Heart left ventricle (tissue), 16 donors: ENCODE results near the gene CBX6. TPM values are rescaled to one million over a fixed set of nuclear protein-coding genes. Genes with fewer than 3 reads are reported as not detected.

Experiments
- ATAC-seq, 4 donors: fragments of 200-7000 bp; cut with Tn5 transposase; one replicate each; pipeline ENCODE4 v1.9.1; 2020 to 2022; ENCODE audit warnings: moderate library complexity in 4 of 4, mild to moderate bottlenecking in 3 of 4, moderate number of reproducible peaks in 1 of 4
- DNase-seq, 5 donors: peaks; one replicate each; pipeline ENCODE4 v3.0.0-alpha.2; 2020
- H3K27ac ChIP-seq, 12 donors: fragments of 200-600 bp; sonication (generic) in 4 of 12; one replicate each; pipeline versions ENCODE4 v1.5.0 to v1.8.0; 2016 to 2022; ENCODE audit warnings: mild to moderate bottlenecking in 2 of 12
- H3K27me3 ChIP-seq, 9 donors: fragments of 200-600 bp; sonication (generic) in 2 of 9; one replicate each; pipeline versions ENCODE4 v1.5.1 to v1.8.0; 2016 to 2022; ENCODE audit warnings: mild to moderate bottlenecking in 3 of 9
- H3K36me3 ChIP-seq, 9 donors: fragments of 200-600 bp; sonication (generic) in 2 of 9; one replicate each; pipeline versions ENCODE4 v1.5.0 to v1.8.0; 2018 to 2022; ENCODE audit warnings: mild to moderate bottlenecking in 2 of 9
- H3K4me1 ChIP-seq, 12 donors: fragments of 200-600 bp; sonication (generic) in 4 of 12; one replicate each; pipeline versions ENCODE4 v1.5.0 to v1.8.0; 2016 to 2022; ENCODE audit warnings: mild to moderate bottlenecking in 3 of 12
- H3K4me3 ChIP-seq, 12 donors: fragments of 200-600 bp; sonication (generic) in 4 of 12; one replicate each; pipeline versions ENCODE4 v1.5.0 to v1.8.0; 2017 to 2022; ENCODE audit warnings: mild to moderate bottlenecking in 9 of 12, moderate library complexity in 4 of 12
- H3K9me3 ChIP-seq, 12 donors: fragments of 200-600 bp; sonication (generic) in 4 of 12; one replicate each; pipeline versions ENCODE4 v1.5.0 to v1.8.0; 2016 to 2022; ENCODE audit warnings: mild to moderate bottlenecking in 1 of 12
- CTCF ChIP-seq, 12 donors: fragments of 200-600 bp; sonication (generic) in 4 of 12; IDR thresholded peaks; one replicate each; pipeline versions ENCODE4 v1.5.0 to v1.8.0; 2018 to 2022; ENCODE audit warnings: antibody characterized with exemption in 12 of 12, mild to moderate bottlenecking in 5 of 12
- POLR2A ChIP-seq, 2 donors: fragments of 450-650 bp; IDR thresholded peaks; one replicate each; pipeline ENCODE4 v1.6.1; 2017; ENCODE audit warnings: antibody characterized with exemption in 2 of 2, mild to moderate bottlenecking in 2 of 2, moderate library complexity in 2 of 2
- WGBS, 4 donors: extraction: QIAGEN DNeasy Blood & Tissue Kit in 2 of 4; methylation state at CpG; one replicate each; pipeline versions ENCODE4 v1.1.5 to v1.1.7; 2013 to 2018; 5-methylcytosine and 5-hydroxymethylcytosine counted together
- intact Hi-C, 10 donors: fragments of 100-400 bp; cut with DNase I; formaldehyde crosslinking; loops; one replicate each; pipeline versions ENCODE4 v1.11.1 to v1.14.2; 2022
- polyA plus RNA-seq, 2 donors: library from polyadenylated mRNA; stranded (reverse); fragments of 200-250 nt; gene quantifications; one replicate each; pipeline ENCODE4 v1.2.3, GENCODE V29; 2013
- total RNA-seq, 9 donors: library from RNA; depleted of rRNA in 2 of 9; stranded (reverse); fragments of >200 nt in 2 of 9; fragmentation: NEBNext Ultra II Directional in 3 of 9; extraction: Animal tissue kit (Norgen Biotek cat#: 25700) in 3 of 9; gene quantifications; one replicate each; pipeline versions ENCODE4 v1.1.0 to v1.2.4, GENCODE V29; 2016 to 2023
- donor health status: ischemic (EF 13 %, LVEDD 7.1; RV severe dilation, severe dysfunction).
- donor health status: healthy with polysubstance abuse.
- donor health status: DM: no; HTN: yes; CAD: no.
- donor health status: DM: no; HTN: no; CAD: no.
- donor health status: ischemic (EF 25% LVEDD 6.9; RV normal size, moderate dysfunction).
- donor health status: ischemic (EF 25% LVEDD 5.7; RV mildly dilated, moderate dysfunction).
- donor health status: healthy.
- donor health status: DM: yes; HTN: yes; CAD: no.
- donor health status: ischemic (EF 35%, LVEDD 5.7; RV mildly dilated, moderate dysfunction).
- donor health status: nonischemic (EF 11% LVEDD 7.7; RV severe dilation, severe dysfunction).
- donor health status: DM: yes; HTN: yes; CAD: no.
- donor health status: PGD.
- donor health status: ischemic (EF 29% LVEDD 5.4; RV normal size, mild dysfunction).
- donor health status: nonischemic (EF 23%, LVEDD 6.1; RV moderate dilation, normal function).

CBX6 gene
- total and polyA plus RNA-seq, 11 donors, result 21.1 to 59.0 (median 43.7) TPM

DNA sequence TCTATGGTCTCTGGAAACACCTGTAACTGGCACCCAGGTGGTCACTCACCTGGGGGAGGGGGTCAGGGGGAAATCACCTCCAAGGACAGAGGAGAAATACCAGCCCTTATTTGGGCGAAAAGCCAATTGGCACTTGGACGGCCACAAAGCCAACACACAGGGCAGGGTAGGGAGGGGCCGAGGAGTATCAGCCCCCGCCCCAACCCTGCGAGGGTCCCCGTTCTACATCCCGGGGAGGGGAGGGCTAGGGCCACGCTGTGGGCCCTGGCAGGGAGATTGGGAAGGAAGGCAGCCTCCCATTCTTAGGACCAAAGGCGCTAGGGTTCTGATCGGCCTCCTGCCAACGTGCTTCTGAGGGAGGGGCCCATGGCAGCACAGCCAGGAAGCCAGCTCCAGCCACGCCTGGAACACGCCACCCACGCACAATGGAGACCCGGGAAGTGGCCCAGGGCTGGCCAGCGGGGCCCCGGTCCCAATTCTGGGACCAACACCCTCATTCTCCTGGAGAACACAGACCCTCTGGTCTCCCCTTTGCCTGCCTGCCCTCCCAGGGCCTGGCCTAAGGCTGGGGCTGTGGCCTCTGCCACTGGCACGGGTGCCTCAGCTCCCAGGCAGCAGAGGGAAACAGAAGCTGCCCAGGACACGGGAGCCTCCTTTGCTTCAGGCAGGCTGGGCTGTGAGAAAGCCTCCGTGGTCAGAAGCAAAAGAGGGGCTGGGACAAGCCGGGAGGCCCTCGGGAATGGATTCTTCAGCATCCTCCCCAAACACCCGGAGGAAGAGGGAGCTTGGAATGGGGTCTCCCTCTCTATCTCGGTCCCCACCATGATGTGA is 7.4 kb downstream of the CBX6 start:
- no peaks in the 10 kb centered on the region for H3K9me3 ChIP-seq
- TF ChIP-seq POLR2A (IDR thresholded peaks at IDR 0.05) (no peak), CTCF (IDR thresholded peaks at IDR 0.05) (no peak)
- intact Hi-C loops, result loop anchor here in 8 of 10 donors (5.0 to 10.0 kb wide), 7 partner anchors 72 to 258 kb away; partner anchors contain the start of gene DNAL4 (in 1 of the 8)
- ATAC-seq (peak; percentile 13 to 81 (median 46)), DNase-seq (peak; percentile 75 to 85 (median 79))
- H3K4me1 ChIP-seq, result peaks cover 10 to 83% (median 51%) of the 10 kb centered on the region in 12 donors
- no peaks in the 10 kb centered on the region for H3K27me3 ChIP-seq
- peak overlapping the region in 3 of 12 donors; percentile 9 to 23 (median 21) for H3K4me3 ChIP-seq
- H3K36me3 ChIP-seq, result peaks cover 0 to 47% (median 21%) of the 10 kb centered on the region in 9 donors
- WGBS, 4 donors, result 29 to 38% (median 31%) methylated on average over 16 to 24 of the region's 24 CpGs
- H3K27ac ChIP-seq, result peak overlapping the region; percentile 36 to 92 (median 76)

DNA sequence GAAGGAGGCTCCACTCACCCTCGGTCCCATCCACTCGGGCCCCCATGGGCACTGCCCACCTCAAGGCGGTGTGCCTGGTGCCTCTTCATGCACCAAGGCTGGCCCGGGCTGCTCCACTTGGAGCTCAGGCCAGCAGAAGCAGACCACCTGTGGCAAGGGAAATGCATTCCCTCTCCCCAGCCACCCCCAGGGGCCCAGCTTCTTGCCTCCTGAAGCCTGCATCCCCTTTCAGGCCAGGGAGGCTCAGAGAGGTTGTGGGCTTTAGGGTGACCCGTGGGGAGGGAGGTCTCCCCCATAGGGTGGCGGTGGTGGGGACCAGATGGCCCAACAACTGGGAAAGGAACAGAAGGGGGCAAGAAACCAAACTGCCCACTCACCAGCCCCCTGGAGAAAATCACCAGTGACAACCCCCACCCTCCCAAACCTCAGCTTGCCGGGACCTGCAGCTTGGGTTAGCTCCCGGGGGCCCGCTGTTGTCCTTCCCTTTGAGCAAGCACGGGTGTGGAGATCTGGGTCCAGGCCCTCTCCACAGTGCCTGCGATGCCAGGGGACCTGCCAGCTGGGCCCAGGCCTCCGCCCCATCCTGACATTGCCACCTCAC is 8.4 kb downstream of the CBX6 start:
- peak overlapping the region in 6 of 12 donors; percentile 36 to 85 (median 68) for H3K27ac ChIP-seq
- 75 to 82% (median 80%) methylated on average over 12 of the region's 12 CpGs for WGBS, 4 donors
- H3K9me3 ChIP-seq, result no peaks in the 10 kb centered on the region
- intact Hi-C loops, result loop anchor here in 4 of 10 donors (5.0 to 10.0 kb wide), 4 partner anchors 86 to 251 kb away; no protein-coding TSS in a partner anchor
- DNase-seq (no peak), ATAC-seq (no peak)
- peaks cover 0 to 39% (median 19%) of the 10 kb centered on the region in 9 donors for H3K36me3 ChIP-seq
- H3K27me3 ChIP-seq, result no peaks in the 10 kb centered on the region
- H3K4me1 ChIP-seq, result peaks cover 10 to 73% (median 41%) of the 10 kb centered on the region in 12 donors
- H3K4me3 ChIP-seq, result no peak overlapping the region
- TF ChIP-seq POLR2A (IDR thresholded peaks at IDR 0.05) (no peak), CTCF (IDR thresholded peaks at IDR 0.05) (no peak)

DNA sequence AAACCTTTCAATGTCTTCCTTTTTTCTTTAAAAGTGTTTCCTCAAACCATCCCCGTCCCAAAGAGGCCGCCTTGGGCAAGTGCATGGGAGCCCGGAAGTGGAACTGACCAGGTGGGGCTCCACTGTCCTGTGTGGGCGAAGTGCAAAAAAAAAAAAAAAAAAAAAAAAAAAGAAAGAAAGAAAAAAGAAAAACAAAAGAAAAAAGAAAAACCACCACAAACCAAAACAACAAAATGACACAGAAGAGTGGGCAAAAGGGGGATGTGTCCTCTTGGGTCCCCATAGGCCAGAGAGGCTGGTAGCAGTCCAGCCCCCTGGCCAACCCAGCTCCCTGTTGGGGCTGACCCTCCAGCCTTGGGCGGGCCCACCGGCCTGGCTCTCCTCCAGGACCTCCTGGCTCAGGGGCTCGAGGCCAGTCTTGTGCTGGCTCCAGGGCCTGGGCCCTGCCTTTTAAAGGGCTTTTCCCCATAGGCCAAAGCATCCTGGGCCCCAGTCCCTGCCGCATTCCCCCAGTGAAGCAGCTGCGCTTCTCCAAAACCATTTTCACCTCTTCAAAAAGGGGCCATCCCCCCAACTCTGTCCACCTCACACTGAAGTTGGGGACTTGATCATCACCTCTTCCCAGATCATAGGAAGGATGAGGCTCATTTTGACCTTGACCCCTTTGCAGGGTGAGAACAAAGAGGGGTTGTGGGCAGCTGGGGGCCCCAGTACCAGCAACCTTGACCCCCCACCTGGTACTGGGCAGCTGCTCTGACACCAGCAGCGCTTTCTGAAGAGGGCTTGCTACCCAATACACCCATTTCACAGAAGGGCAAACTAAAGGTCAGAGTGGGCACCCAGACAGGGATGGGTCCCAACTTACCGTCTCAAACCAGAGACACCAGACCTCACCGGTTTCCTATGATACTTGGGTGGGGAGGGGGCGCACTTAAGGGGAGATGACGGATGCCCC is 9.4 kb downstream of the CBX6 start:
- 52 to 64% (median 60%) methylated on average over 14 of the region's 14 CpGs for WGBS, 4 donors
- TF ChIP-seq CTCF (IDR thresholded peaks at IDR 0.05) (no peak), POLR2A (IDR thresholded peaks at IDR 0.05) (no peak)
- ATAC-seq (peak in 3 of 4 donors; percentile 30 to 35 (median 31)), DNase-seq (peak in 3 of 5 donors; percentile 44 to 69 (median 66))
- intact Hi-C loops, result loop anchor here in 4 of 10 donors (5.0 to 10.0 kb wide), 4 partner anchors 85 to 252 kb away; no protein-coding TSS in a partner anchor
- Histone ChIP-seq H3K9me3 (no peaks in the 10 kb centered on the region), H3K36me3 (peaks cover 0 to 29% (median 17%) of the 10 kb centered on the region in 9 donors), H3K27ac (peak overlapping the region in 2 of 12 donors; percentile 19 to 82), H3K4me1 (peaks cover 10 to 63% (median 38%) of the 10 kb centered on the region in 12 donors), H3K27me3 (no peaks in the 10 kb centered on the region), H3K4me3 (no peak overlapping the region)
